GM12878 (cell line): Measurements from ENCODE around the gene SLC2A4. TPM values are rescaled to one million over a fixed set of nuclear protein-coding genes. Genes with fewer than 3 reads are reported as not detected.

Experiments
- ATF2 ChIP-seq: IDR thresholded peaks from 2 replicates; pipeline ENCODE4 v1.6.1; 2012; ENCODE audit warnings: low read length, inconsistent platforms
- BACH1 ChIP-seq: fragments of 450-650 bp; IDR thresholded peaks from 2 replicates; pipeline ENCODE4 v1.6.1; 2017; ENCODE audit warnings: mild to moderate bottlenecking, borderline replicate concordance
- CBX3 ChIP-seq: fragments of 200-600 bp; sonication (generic); IDR thresholded peaks from 2 replicates; pipeline ENCODE4 v1.6.1; 2016; ENCODE audit warnings: low read depth, borderline replicate concordance
- CEBPB ChIP-seq, 2 experiments: fragments of 150-350 bp in 1 of 2; IDR thresholded peaks; 2 replicates each; pipeline ENCODE4 v1.6.1; 2012 to 2014; ENCODE audit warnings: low read depth in 2 of 2, low read length in 2 of 2, borderline replicate concordance in 1 of 2, inconsistent platforms in 1 of 2
- CHD4 ChIP-seq: fragments of 200-600 bp; sonication (generic); IDR thresholded peaks from 2 replicates; pipeline ENCODE4 v1.6.1; 2016; ENCODE audit warnings: mild to moderate bottlenecking
- CTCF ChIP-seq, 3 experiments: IDR thresholded peaks in 2 of 3; conservative IDR thresholded peaks in 1 of 3; 2 replicates each; pipeline ENCODE4 v1.5.1; 2011; ENCODE audit warnings: low read depth in 3 of 3, low read length in 3 of 3, mild to moderate bottlenecking in 3 of 3, control low read depth in 2 of 3, moderate library complexity in 2 of 3, inconsistent platforms in 1 of 3, mixed read lengths in 1 of 3; ENCODE audit not compliant: control insufficient read depth in 2 of 3, insufficient read depth in 1 of 3; ENCODE audit errors: extremely low read depth in 1 of 3
- EED ChIP-seq: sonication (generic); IDR thresholded peaks from 2 replicates; pipeline ENCODE4 v1.6.1; 2016; ENCODE audit warnings: antibody characterized with exemption, low read depth
- HSF1 ChIP-seq: fragments of 150-350 bp; IDR thresholded peaks from 2 replicates; pipeline ENCODE4 v1.6.1; 2014; ENCODE audit warnings: mild to moderate bottlenecking, low read depth, low read length
- IRF4 ChIP-seq: IDR thresholded peaks from 2 replicates; pipeline ENCODE4 v1.6.1; 2011; ENCODE audit warnings: low read depth, low read length
- IRF5 ChIP-seq: fragments of 450-650 bp; IDR thresholded peaks from 2 replicates; pipeline ENCODE4 v1.6.1; 2017; ENCODE audit warnings: borderline replicate concordance
- LARP7 ChIP-seq: fragments of 450-650 bp; IDR thresholded peaks from 2 replicates; pipeline ENCODE4 v1.6.1; 2017; ENCODE audit warnings: mild to moderate bottlenecking
- NR2C2 ChIP-seq: IDR thresholded peaks from 2 replicates; pipeline ENCODE4 v1.6.1; 2011; ENCODE audit warnings: borderline replicate concordance, low read depth; ENCODE audit not compliant: control insufficient read depth, insufficient read length
- PML ChIP-seq: IDR thresholded peaks from 2 replicates; pipeline ENCODE4 v1.6.1; 2012; ENCODE audit warnings: low read length, inconsistent platforms
- RUNX3 ChIP-seq: IDR thresholded peaks from 2 replicates; pipeline ENCODE4 v1.6.1; 2012; ENCODE audit warnings: low read length, inconsistent platforms
- SMARCA5 ChIP-seq: fragments of 450-650 bp; IDR thresholded peaks from 2 replicates; pipeline ENCODE4 v1.6.1; 2017; ENCODE audit warnings: mild to moderate bottlenecking
- SRF ChIP-seq, 2 experiments: IDR thresholded peaks; 2 replicates each; pipeline ENCODE4 v1.6.1; 2011; ENCODE audit warnings: low read depth in 2 of 2, low read length in 2 of 2, mild to moderate bottlenecking in 1 of 2, moderate library complexity in 1 of 2
- SUZ12 ChIP-seq: fragments of 200-600 bp; sonication (generic); IDR thresholded peaks from one replicate; pipeline ENCODE4 v1.6.1; 2018; ENCODE audit warnings: antibody characterized with exemption, mild to moderate bottlenecking; ENCODE audit not compliant: unreplicated experiment
- WRNIP1 ChIP-seq: IDR thresholded peaks from 2 replicates; pipeline ENCODE4 v1.6.1; 2011; ENCODE audit warnings: low read depth, low read length, improper control_type of control experiment, borderline replicate concordance
- ZNF207 ChIP-seq: fragments of 450-650 bp; IDR thresholded peaks from 2 replicates; pipeline ENCODE4 v1.6.1; 2014; ENCODE audit warnings: antibody characterized with exemption, mild to moderate bottlenecking, borderline replicate concordance
- ZNF384 ChIP-seq: IDR thresholded peaks from 2 replicates; pipeline ENCODE4 v1.6.1; 2012; ENCODE audit warnings: low read depth, mild to moderate bottlenecking, low read length, improper control_type of control experiment, borderline replicate concordance
- polyA plus RNA-seq, 11 experiments: library from polyadenylated mRNA; depleted of rRNA in 4 of 11; unstranded in 6 of 11; stranded (reverse) in 5 of 11; fragments of >200 nt; fragmentation: Nextera tagmentation in 4 of 11; fragmentation: Illumina TruSeq in 1 of 11; extraction: Ambion mirVana in 4 of 11; extraction: Trizol in 1 of 11; gene quantifications; 1 replicate in 1 of 11; 2 replicates in 10 of 11; pipeline versions ENCODE4 v1.2.1 to v1.2.3, GENCODE V29; 2011 to 2016; ENCODE audit warnings: inconsistent platforms in 2 of 11, missing spikeins in 2 of 11, low read depth in 1 of 11
- total RNA-seq, 4 experiments: library from RNA; depleted of rRNA in 3 of 4; stranded (reverse); fragments of >200 nt in 3 of 4; fragmentation: Illumina TruSeq in 1 of 4; extraction: Trizol in 1 of 4; gene quantifications; 2 replicates each; pipeline versions ENCODE4 v1.2.1 to v1.2.3, GENCODE V29; 2013 to 2021
- TF ChIP-seq, protein P1 (sequence below): IDR thresholded peaks from 2 replicates; pipeline ENCODE4 v1.6.1; 2012; ENCODE audit warnings: low read depth, low read length, improper control_type of control experiment
- TF ChIP-seq, protein P2 (sequence below): IDR thresholded peaks from 2 replicates; pipeline ENCODE4 v1.6.1; 2011; ENCODE audit warnings: low read depth, mild to moderate bottlenecking, low read length, moderate library complexity, borderline replicate concordance; ENCODE audit errors: extremely low read depth

The SLC2A4 gene
- total and polyA plus RNA-seq, 10 of the 15 experiments (the other 5 are each of a cell fraction or from before 2014, with no cell fraction given) = 0.03 to 0.23 (median 0.04) TPM; not detected in 4

GRCh38 chr17:7241783-7242716 lies 39.5 kb upstream of the SLC2A4 start, which contains the start of gene GABARAP (continued):
- TF ChIP-seq ATF2 (no peak), CEBPB (IDR thresholded peaks at IDR 0.05; ENCODE audit: borderline replicate concordance in 1 of 2, low read depth in 2 of 2, low read length in 2 of 2) (no peak), PML (no peak), EED (no peak; the same call in 1 of the 2 replicates), HSF1 (no peak), SMARCA5 (no peak), CTCF (IDR thresholded peaks at IDR 0.05 in 2 of 3, conservative IDR thresholded peaks at IDR 0.05 in 1 of 3; ENCODE audit: control insufficient read depth in 2 of 3, extremely low read depth in 1 of 3, insufficient read depth in 1 of 3, low read depth in 3 of 3, low read length in 3 of 3) (no peak), SRF (IDR thresholded peaks at IDR 0.05; ENCODE audit: low read depth in 2 of 2, low read length in 2 of 2) (no peak), ZNF384 (no peak), SUZ12 (no peak), BACH1 (no peak), WRNIP1 (no peak), IRF4 (no peak), ZNF207 (no peak), IRF5 (no peak), NR2C2 (no peak), RUNX3 (no peak), CHD4 (no peak), CBX3 (no peak), LARP7 (peak; percentile 81)
- TF ChIP-seq, protein P1, sequence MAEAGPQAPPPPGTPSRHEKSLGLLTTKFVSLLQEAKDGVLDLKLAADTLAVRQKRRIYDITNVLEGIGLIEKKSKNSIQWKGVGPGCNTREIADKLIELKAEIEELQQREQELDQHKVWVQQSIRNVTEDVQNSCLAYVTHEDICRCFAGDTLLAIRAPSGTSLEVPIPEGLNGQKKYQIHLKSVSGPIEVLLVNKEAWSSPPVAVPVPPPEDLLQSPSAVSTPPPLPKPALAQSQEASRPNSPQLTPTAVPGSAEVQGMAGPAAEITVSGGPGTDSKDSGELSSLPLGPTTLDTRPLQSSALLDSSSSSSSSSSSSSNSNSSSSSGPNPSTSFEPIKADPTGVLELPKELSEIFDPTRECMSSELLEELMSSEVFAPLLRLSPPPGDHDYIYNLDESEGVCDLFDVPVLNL = no peak
- TF ChIP-seq, protein P2, sequence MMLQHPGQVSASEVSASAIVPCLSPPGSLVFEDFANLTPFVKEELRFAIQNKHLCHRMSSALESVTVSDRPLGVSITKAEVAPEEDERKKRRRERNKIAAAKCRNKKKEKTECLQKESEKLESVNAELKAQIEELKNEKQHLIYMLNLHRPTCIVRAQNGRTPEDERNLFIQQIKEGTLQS = 0 out of 2 replicates have a peak, but pooled peaks have one; percentile 22
